ENCODE results near the gene CLDN5.

Gene CLDN5

GRCh38 chr22:19507534-19507861, 16.7 kb downstream of the CLDN5 start:
- DNase-seq (ENCODE audit: insufficient read length, low spot score) (no peak), FAIRE-seq (no peak)

- DNase-seq (ENCODE audit: insufficient read length, low spot score) (no peak), FAIRE-seq (no peak)
Measured at GRCh38 chr22:19506212-19506611, 18.0 kb downstream of the CLDN5 start.

GRCh38 chr22:19505735-19506126, 18.5 kb downstream of the CLDN5 start:
- no peak for DNase-seq (ENCODE audit: insufficient read length, low spot score)
- FAIRE-seq, result no peak

GRCh38 chr22:19504900-19505734, 19.1 kb downstream of the CLDN5 start:
- no peak for FAIRE-seq
- DNase-seq (ENCODE audit: insufficient read length, low spot score), result no peak

GRCh38 chr22:19503869-19504268, 20.3 kb downstream of the CLDN5 start:
- FAIRE-seq, result no peak
- DNase-seq (ENCODE audit: insufficient read length, low spot score), result no peak

- DNase-seq (ENCODE audit: insufficient read length, low spot score) (no peak), FAIRE-seq (no peak)
Measured at GRCh38 chr22:19503367-19503766, 20.8 kb downstream of the CLDN5 start.

GRCh38 chr22:19501897-19502447, 22.2 kb downstream of the CLDN5 start:
- no peak for DNase-seq (ENCODE audit: insufficient read length, low spot score)
- no peak for FAIRE-seq

- no peak for DNase-seq (ENCODE audit: insufficient read length, low spot score)
- FAIRE-seq, result no peak
Measured at GRCh38 chr22:19499880-19500242, 24.3 kb downstream of the CLDN5 start.

GRCh38 chr22:19499236-19499879, 24.9 kb downstream of the CLDN5 start:
- DNase-seq (ENCODE audit: insufficient read length, low spot score) (no peak), FAIRE-seq (no peak)

- no peak for FAIRE-seq
- DNase-seq (ENCODE audit: insufficient read length, low spot score), result no peak
Measured at GRCh38 chr22:19498866-19499190, 25.4 kb downstream of the CLDN5 start.

- no peak for DNase-seq (ENCODE audit: insufficient read length, low spot score)
- no peak for FAIRE-seq
Measured at GRCh38 chr22:19498154-19498865, 25.9 kb downstream of the CLDN5 start.

- no peak for FAIRE-seq
- no peak for DNase-seq (ENCODE audit: insufficient read length, low spot score)
Measured at GRCh38 chr22:19497245-19497644, 27.0 kb downstream of the CLDN5 start.

GRCh38 chr22:19496324-19496630, 27.9 kb downstream of the CLDN5 start:
- no peak for DNase-seq (ENCODE audit: insufficient read length, low spot score)
- FAIRE-seq, result no peak

GRCh38 chr22:19495562-19496323, 28.5 kb downstream of the CLDN5 start:
- no peak for FAIRE-seq
- no peak for DNase-seq (ENCODE audit: insufficient read length, low spot score)

- DNase-seq (ENCODE audit: insufficient read length, low spot score) (no peak), FAIRE-seq (no peak)
Measured at GRCh38 chr22:19494676-19495173, 29.5 kb downstream of the CLDN5 start.

- no peak for FAIRE-seq
- DNase-seq (ENCODE audit: insufficient read length, low spot score), result no peak
Measured at GRCh38 chr22:19494001-19494560, 30.1 kb downstream of the CLDN5 start.

GRCh38 chr22:19492504-19493174, 31.6 kb downstream of the CLDN5 start:
- no peak for FAIRE-seq
- no peak for DNase-seq (ENCODE audit: insufficient read length, low spot score)

- FAIRE-seq (no peak), DNase-seq (ENCODE audit: insufficient read length, low spot score) (no peak)
Measured at GRCh38 chr22:19490628-19491230, 33.5 kb downstream of the CLDN5 start.
